ENCODE results near the gene EDC3.

Gene EDC3

GRCh38 chr15:74616366-74616939, 79.4 kb downstream of the EDC3 start:
- peak; percentile 48 for DNase-seq (ENCODE audit: low read depth, low spot score)
- no peak for TF ChIP-seq CTCF (IDR thresholded peaks at IDR 0.05; ENCODE audit: low read depth, low read length)
- in situ Hi-C loops (cut with HindIII; ENCODE audit: low sequenced_read_pairs), result no loop called here
- H3K4me3 ChIP-seq (ENCODE audit: low read depth, low read length), result peak overlapping the region; percentile 100

- peak within 1 kb of the TSS; percentile 100 for H3K4me3 ChIP-seq (ENCODE audit: low read depth, low read length)
- in situ Hi-C loops (cut with HindIII; ENCODE audit: low sequenced_read_pairs), result no loop called here
- peak; percentile 91 for DNase-seq (ENCODE audit: low read depth, low spot score)
- TF ChIP-seq CTCF (IDR thresholded peaks at IDR 0.05; ENCODE audit: low read depth, low read length), result no peak
These were observed 80.1 kb downstream of the EDC3 start, which contains the start of gene CLK3 for GRCh38 chr15:74615508-74616365. Gene CLK3, plus strand, starts transcription at chr15:74615836. Its CDS starts 3,361 bp downstream, at chr15:74619197.

GRCh38 chr15:74614744-74615507, 80.9 kb downstream of the EDC3 start:
- peak; percentile 74 for DNase-seq (ENCODE audit: low read depth, low spot score)
- in situ Hi-C loops (cut with HindIII; ENCODE audit: low sequenced_read_pairs), result no loop called here

GRCh38 chr15:74613953-74614743, 81.7 kb downstream of the EDC3 start:
- in situ Hi-C loops (cut with HindIII; ENCODE audit: low sequenced_read_pairs), result no loop called here
- peak overlapping the region; percentile 100 for H3K4me3 ChIP-seq (ENCODE audit: low read depth, low read length)
- TF ChIP-seq CTCF (IDR thresholded peaks at IDR 0.05; ENCODE audit: low read depth, low read length), result no peak
- no peak for DNase-seq (ENCODE audit: low read depth, low spot score)

More at GRCh38 chr15:74614744-74615507, 80.9 kb downstream of the EDC3 start:
- TF ChIP-seq CTCF (IDR thresholded peaks at IDR 0.05; ENCODE audit: low read depth, low read length), result no peak
- peak overlapping the region; percentile 100 for H3K4me3 ChIP-seq (ENCODE audit: low read depth, low read length)

GRCh38 chr15:74613089-74613952, 82.5 kb downstream of the EDC3 start:
- in situ Hi-C loops (cut with HindIII; ENCODE audit: low sequenced_read_pairs), result no loop called here
- TF ChIP-seq CTCF (IDR thresholded peaks at IDR 0.05; ENCODE audit: low read depth, low read length), result no peak
- H3K4me3 ChIP-seq (ENCODE audit: low read depth, low read length), result no peak overlapping the region
- DNase-seq (ENCODE audit: low read depth, low spot score), result no peak
